NCI-H2227 treated with DMSO at 0.1 percent for 48 hours (cell line): Measurements from ENCODE around the gene FDX2.
"Not testable (repeated sequence)": the region's sequence is repeated elsewhere in the genome, so short reads cannot be mapped to it uniquely, and the experiment has no call there.

ENCODE experiments used
- DNase-seq: peaks from one replicate; lab custom pipeline; 2025; lab: John Stamatoyannopoulos, UW

Gene FDX2

GRCh38 chr19:10315335-10316214, at the start of gene FDX2:
Gene FDX2, minus strand, starts transcription at chr19:10316015. Its CDS starts 19 bp downstream, at chr19:10315996.
- peak; percentile 64 for DNase-seq

GRCh38 chr19:10365518-10365917, 49.7 kb upstream of the FDX2 start:
- no peak for DNase-seq

GRCh38 chr19:10364644-10365043, 48.8 kb upstream of the FDX2 start:
- DNase-seq: no peak

GRCh38 chr19:10363789-10364281, 48.0 kb upstream of the FDX2 start:
- DNase-seq: no peak

DNA sequence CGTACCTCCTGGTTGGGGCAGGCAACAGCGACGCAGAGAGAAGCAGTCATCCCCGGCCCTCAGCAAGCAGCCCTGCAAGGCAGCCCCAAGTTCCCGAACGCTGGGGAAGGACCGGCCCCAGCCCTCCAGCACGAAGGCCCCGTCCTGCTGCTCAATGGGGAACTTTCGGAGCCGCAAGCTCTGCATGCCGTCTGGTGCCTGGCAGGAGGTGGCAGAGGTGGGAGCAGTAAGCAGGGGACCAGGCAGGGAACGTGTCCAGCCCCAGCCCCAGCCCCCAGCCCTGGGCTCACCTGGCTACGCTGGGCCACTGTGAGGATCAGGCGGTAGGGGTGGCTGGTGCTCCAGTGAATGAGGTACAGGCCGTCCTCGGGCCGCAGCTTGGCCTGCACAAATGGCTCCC, 46.4 kb upstream of the FDX2 start:
- DNase-seq: no peak

DNA sequence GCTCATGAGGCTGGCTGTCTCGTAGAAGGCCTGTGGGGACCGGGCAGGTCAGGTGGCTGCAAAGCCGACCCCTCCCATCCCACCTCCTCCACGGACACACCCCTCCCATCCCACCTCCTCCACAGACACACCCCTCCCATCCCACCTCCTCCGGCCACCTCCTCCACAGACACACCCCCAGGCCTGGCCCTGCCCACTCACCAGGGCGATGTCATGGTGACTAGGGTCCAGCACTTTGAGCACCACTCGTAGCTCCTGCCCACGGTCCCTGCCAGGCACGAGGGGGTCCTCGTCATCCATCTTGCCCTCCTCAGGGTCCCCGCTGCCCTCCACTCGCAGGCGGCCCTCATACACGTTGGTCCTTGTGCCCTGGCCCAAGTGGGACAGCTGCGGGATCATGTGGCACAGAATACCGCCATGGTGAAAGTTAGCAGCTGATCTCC, 45.8 kb upstream of the FDX2 start:
- DNase-seq: no peak

GRCh38 chr19:10356431-10356830, 40.6 kb upstream of the FDX2 start:
- no peak for DNase-seq

- DNase-seq: no peak
Measured at GRCh38 chr19:10353793-10354391, 38.1 kb upstream of the FDX2 start.

- DNase-seq: no peak
Measured at GRCh38 chr19:10352764-10353671, 37.2 kb upstream of the FDX2 start.

GRCh38 chr19:10346509-10346908, 30.7 kb upstream of the FDX2 start:
- DNase-seq: no peak

DNA sequence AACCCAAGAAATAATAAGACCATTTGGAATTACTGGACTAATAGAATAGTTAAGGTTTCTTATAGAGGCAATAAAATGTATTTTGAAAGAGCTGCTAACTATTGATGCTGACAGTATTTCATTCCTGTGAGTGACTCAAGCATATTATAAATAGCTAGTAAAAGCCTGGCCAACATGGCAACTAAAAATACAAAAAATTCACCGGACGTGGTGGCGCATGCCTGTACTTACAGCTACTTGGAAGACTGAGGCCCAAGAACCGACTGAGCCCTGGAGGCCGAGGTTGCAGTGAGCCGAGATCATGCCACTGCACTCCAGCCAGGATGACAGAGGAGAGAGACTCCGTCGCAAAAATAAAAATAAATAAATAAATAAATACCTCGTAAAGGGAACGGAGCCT, 29.0 kb upstream of the FDX2 start:
- no peak for DNase-seq

DNA sequence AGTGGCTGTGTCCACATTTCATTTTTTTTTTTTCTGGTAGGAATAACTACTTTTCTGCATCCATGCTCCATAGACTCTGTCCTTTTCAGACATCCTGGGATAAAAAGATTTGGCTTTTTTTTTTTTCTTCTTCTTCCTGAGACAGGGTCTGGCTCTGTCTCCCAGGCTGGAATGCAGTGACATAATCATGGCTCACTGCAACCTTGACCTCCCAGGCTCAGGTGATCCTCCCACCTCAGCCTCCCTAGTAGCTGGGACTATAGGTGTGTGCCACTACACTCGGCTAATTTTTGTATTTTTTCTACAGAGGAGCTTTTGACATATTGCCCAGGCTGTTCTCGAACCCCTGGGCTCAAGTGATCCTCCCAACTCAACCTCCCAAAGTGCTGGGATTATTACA, 27.7 kb upstream of the FDX2 start:
- DNase-seq: no peak

DNA sequence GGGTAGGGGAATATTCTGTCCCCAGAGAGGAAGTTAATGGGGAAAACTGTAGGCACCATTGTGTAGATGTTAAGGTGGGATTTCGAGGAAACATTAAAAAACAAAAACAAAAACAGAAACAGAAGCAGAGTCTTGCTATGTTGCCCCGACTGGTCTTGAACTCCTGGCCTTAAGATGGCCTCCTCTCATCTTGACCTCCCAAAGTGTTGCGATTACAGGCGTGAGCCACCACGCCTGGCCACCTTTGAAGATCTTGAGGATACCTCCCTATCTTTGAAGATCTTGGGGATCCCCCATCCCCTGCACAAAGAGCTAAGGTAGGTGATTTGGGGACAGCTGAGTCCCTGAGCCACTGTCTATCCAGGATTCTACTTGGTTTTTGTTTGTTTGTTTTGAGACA, 24.2 kb upstream of the FDX2 start:
- no peak for DNase-seq

DNA sequence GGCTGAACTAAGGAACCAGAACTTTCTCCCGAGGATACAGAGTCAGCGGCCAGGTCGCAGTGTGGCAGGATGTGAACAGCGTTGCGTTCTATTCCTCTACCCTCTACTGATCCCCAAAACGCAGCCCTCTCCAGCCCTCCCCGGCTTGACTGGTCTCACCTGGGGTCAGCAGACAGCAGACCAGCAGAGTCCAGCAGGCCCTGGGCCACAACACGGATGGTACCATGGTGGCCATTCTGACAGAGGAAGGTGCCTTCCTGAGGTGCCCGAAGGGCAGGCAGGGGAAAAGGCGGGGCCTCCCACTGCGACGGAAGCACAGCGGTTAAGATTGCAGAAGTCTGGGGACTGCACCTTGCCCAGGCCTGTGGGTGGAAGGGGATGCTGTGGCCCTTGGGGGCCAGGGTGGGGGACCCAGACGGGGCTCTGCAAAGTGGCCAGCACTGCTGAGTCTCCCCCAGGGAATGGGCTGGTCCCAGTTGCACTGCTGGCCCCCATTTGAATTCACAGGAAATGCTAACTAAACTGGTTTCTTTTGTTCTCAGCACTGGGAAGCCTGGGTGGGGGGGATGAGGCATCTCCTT, 23.7 kb upstream of the FDX2 start, which contains the start of gene ICAM3:
TSS of gene ICAM3 (minus strand) at position 245 of the 581 bp plus-strand sequence. CDS start at position 235, 10 bp downstream.
- DNase-seq: no peak

DNA sequence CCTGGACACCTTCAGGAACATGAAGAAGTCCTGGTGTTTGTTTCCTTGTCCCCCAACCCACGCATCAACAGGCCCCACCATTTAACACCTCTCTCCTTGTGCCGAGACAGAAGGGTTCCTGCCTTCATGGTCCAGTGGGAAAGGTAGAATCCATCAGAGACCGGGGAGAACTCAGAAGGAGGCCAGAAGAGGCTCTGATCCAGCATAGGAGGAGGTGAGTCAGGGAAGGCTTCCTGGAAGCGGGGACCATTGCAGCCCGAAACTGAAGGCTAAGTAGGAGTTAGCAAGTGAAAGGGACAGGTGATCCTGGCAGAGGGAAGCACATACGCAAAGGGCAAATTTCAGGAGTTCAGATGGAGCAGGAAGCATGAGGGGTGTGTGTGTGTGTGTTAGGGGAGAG, 23.1 kb upstream of the FDX2 start:
- no peak for DNase-seq

DNA sequence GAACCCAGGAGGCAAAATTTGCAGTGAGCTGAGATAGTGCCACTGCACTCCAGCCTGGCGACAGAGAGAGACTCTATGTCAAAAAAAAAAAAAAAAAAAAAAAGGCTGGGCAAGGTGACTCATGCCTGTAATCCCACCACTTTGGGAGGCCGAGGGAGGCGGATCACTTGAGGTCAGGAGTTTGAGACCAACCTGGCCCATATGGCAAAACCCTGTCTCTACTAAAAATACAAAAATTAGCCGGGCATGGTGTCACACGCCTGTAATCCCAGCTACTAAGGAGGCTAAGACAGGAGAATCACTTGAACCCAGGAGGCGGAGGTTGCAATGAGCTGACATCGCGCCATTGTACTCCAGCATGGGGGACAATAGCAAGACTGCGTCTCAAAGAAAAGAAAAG, 20.9 kb upstream of the FDX2 start:
- DNase-seq: not testable (repeated sequence)

DNA sequence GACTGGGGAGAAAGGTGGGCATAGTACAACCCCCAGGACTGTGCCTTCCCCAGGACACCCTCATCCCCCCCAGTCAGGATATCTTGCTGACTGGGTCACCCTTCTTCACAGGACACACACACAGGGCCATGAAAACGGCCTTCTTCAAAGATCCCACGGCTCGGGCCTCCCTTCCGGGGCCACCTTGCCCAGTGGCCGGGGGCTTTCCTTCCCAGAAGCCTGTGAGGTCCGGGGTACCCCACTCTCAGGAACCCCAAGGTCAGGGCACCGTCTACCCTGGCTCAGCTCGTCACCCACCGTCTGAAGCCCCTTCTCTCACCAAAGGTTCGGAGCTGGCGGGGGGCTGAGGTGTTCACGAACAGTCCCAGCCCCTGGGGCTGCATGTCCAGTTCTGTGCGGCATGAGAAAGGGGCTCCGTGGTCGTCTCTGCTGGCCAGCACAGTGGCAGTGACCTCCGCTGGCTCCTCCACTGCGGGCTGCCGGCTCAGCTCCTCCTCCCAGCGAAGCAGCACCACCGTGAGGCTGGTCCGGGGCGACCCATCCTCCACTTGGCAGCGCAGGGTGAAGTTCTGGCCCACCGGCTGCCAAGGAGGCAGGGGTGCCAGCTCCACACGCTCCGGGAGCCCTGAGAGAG, 19.7 kb upstream of the FDX2 start:
- DNase-seq: no peak

GRCh38 chr19:10334588-10335351, 19.0 kb upstream of the FDX2 start:
- DNase-seq: peak; percentile 35

- no peak for DNase-seq
Measured at GRCh38 chr19:10333758-10334587, 18.2 kb upstream of the FDX2 start.
